ENCODE results near the gene TRPV3. TPM values are rescaled to one million over a fixed set of nuclear protein-coding genes. Genes with fewer than 3 reads are reported as not detected.

Gene TRPV3
- total and polyA plus RNA-seq, 9 of the 15 experiments (the other 6 are each of a cell fraction or from before 2014, with no cell fraction given) = 0.03 to 0.42 (median 0.11) TPM; not detected in 1

DNA sequence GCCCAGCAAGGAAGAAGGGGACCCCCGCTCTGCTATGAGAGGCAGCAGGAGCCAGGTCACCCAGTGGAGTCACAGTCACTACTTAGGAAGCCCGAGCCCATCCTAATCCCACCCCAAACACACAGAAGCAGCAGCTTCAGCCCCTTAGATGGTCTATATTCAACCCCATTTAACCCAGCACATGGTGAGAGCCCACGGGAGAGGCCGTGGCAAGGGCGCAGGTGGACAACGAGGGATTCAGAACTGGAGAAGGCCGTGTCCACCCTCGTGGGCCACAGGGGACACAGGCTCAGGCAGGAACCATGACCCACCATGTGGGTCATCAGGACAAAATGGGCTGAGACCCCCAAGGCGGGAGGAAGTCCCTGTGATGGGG, 1.6 kb upstream of the TRPV3 start (continued):
- TF ChIP-seq, protein P1, sequence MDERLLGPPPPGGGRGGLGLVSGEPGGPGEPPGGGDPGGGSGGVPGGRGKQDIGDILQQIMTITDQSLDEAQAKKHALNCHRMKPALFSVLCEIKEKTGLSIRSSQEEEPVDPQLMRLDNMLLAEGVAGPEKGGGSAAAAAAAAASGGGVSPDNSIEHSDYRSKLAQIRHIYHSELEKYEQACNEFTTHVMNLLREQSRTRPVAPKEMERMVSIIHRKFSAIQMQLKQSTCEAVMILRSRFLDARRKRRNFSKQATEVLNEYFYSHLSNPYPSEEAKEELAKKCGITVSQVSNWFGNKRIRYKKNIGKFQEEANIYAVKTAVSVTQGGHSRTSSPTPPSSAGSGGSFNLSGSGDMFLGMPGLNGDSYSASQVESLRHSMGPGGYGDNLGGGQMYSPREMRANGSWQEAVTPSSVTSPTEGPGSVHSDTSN (CRISPR knock-in tag; IDR thresholded peaks at IDR 0.05; ENCODE audit: low read depth) = no peak
- TF ChIP-seq, protein P1 (tag; conservative IDR thresholded peaks at IDR 0.05; ENCODE audit: low read depth) = no peak
- TF ChIP-seq RBM25 (IDR thresholded peaks at IDR 0.05; ENCODE audit: low read depth, low read length, severe bottlenecking) (no peak), MEF2A (IDR thresholded peaks at IDR 0.05; ENCODE audit: control insufficient read depth, low read depth, low read length) (no peak), RBM15 (IDR thresholded peaks at IDR 0.05; ENCODE audit: insufficient read depth, low read length) (no peak)

DNA sequence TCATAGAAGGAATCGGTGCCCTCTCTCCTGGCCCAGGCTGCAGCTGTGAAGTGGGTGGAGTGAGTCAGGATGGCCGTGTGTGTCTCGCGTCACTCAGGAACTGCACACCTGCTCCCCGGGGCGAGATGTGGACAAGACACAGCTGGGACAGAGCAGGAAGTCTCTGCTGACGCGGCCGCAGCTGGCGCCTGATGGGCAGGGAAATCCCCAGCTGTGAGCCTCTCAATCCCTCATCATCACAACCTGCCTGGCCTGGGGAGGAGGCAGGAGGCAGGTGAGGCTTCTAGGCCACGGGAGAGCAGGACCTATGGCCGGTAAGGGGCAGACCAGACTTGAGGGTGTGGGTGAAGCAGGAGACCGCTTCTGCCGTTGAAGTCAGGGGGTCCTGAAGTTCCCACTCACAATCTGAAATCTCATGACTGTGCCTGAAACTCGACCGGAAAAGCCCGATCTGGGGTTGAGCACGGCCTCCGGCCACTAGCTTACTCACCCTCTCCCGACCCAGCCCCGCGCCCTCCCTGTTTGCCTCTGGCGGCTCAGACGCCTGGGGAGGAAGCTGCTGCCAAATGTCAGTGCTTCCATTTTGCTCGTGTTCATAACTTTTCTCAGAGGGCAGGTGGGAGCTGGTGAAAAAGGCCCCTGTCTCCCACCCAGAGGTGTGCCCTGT, 1.1 kb upstream of the TRPV3 start:
- ChIA-PET POLR2A (no interaction called here), CTCF (ENCODE audit: low intra/inter-chr PET ratio) (no interaction called here)
- H3K4me2 ChIP-seq (ENCODE audit: insufficient read depth, low read length) = no peak overlapping the region
- peaks cover 11 to 24% of the 10 kb centered on the region in 2 experiments for H3K4me1 ChIP-seq (replicated peaks in 1 of 2; ENCODE audit: control insufficient read depth in 2 of 2, insufficient read depth in 2 of 2, low read length in 2 of 2)
- no peaks in the 10 kb centered on the region for H3K79me2 ChIP-seq (ENCODE audit: control insufficient read depth, insufficient read depth, low read length)
- BruUV-seq (replicated peaks) = no TSS peak
- H3K4me3 ChIP-seq = no peak overlapping the region
- peaks cover 0 to 17% of the 10 kb centered on the region in 2 experiments; a peak in 2 of 5 replicates for H3K27me3 ChIP-seq (ENCODE audit: control insufficient read depth in 2 of 2, insufficient read depth in 2 of 2, low read length in 2 of 2)
- in situ Hi-C loops (cut with MboI) = no loop called here
- no peaks in the 10 kb centered on the region for H3K9me3 ChIP-seq (replicated peaks; ENCODE audit: control insufficient read depth, insufficient read depth, low read depth, low read length)
- ATAC-seq (no peak), DNase-seq (ENCODE audit: extremely low read depth in 1 of 4, low spot score in 3 of 4) (no peak), FAIRE-seq (no peak)
- 29% methylated on average over 16 of the region's 25 CpGs for WGBS (ENCODE audit: insufficient coverage, low coverage, missing lambda C conversion rate)
- H3K9ac ChIP-seq (ENCODE audit: insufficient read depth in 1 of 2, low read depth in 2 of 2, low read length in 2 of 2) = no peak overlapping the region; a peak in 1 of 4 replicates
- intact Hi-C loops (cut with micrococcal nuclease) = no loop called here
- peak overlapping the region; percentile 65; the same call in 1 of the 2 replicates for H2AFZ ChIP-seq (ENCODE audit: low read depth, low read length)
- H3K27ac ChIP-seq (ENCODE audit: extremely low read depth, low read depth, low read length) = no peak overlapping the region
- H3K9me1 ChIP-seq (ENCODE audit: control insufficient read depth, insufficient read depth, low read length) = peaks cover 4% of the 10 kb centered on the region
- no peaks in the 10 kb centered on the region; the same call in 1 of the 2 replicates for H4K20me1 ChIP-seq (replicated peaks; ENCODE audit: control insufficient read depth, insufficient read depth, low read length)
- no peaks in the 10 kb centered on the region for H3K36me3 ChIP-seq (ENCODE audit: control insufficient read depth, insufficient read depth, low read length)
- TF ChIP-seq, protein P2, sequence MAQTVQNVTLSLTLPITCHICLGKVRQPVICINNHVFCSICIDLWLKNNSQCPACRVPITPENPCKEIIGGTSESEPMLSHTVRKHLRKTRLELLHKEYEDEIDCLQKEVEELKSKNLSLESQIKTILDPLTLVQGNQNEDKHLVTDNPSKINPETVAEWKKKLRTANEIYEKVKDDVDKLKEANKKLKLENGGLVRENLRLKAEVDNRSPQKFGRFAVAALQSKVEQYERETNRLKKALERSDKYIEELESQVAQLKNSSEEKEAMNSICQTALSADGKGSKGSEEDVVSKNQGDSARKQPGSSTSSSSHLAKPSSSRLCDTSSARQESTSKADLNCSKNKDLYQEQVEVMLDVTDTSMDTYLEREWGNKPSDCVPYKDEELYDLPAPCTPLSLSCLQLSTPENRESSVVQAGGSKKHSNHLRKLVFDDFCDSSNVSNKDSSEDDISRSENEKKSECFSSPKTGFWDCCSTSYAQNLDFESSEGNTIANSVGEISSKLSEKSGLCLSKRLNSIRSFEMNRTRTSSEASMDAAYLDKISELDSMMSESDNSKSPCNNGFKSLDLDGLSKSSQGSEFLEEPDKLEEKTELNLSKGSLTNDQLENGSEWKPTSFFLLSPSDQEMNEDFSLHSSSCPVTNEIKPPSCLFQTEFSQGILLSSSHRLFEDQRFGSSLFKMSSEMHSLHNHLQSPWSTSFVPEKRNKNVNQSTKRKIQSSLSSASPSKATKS (CRISPR knock-in tag; IDR thresholded peaks at IDR 0.05) = no peak
- TF ChIP-seq BDP1 (IDR thresholded peaks at IDR 0.05; ENCODE audit: insufficient read depth, insufficient read length) = no peak
- no peak for TF ChIP-seq TCFL5 (CRISPR knock-in tag; conservative IDR thresholded peaks at IDR 0.05)
- no peak for TF ChIP-seq ARNT (IDR thresholded peaks at IDR 0.05)
- no peak for TF ChIP-seq HNRNPH1 (optimal IDR thresholded peaks at IDR 0.05; ENCODE audit: low read depth, low read length)
- no peak for TF ChIP-seq ZNF316 (IDR thresholded peaks at IDR 0.05)
- no peak for TF ChIP-seq ZNF3 (CRISPR knock-in tag; IDR thresholded peaks at IDR 0.05)
- no peak for TF ChIP-seq KLF6 (CRISPR knock-in tag; IDR thresholded peaks at IDR 0.05; ENCODE audit: borderline replicate concordance)
- TF ChIP-seq, protein P3, sequence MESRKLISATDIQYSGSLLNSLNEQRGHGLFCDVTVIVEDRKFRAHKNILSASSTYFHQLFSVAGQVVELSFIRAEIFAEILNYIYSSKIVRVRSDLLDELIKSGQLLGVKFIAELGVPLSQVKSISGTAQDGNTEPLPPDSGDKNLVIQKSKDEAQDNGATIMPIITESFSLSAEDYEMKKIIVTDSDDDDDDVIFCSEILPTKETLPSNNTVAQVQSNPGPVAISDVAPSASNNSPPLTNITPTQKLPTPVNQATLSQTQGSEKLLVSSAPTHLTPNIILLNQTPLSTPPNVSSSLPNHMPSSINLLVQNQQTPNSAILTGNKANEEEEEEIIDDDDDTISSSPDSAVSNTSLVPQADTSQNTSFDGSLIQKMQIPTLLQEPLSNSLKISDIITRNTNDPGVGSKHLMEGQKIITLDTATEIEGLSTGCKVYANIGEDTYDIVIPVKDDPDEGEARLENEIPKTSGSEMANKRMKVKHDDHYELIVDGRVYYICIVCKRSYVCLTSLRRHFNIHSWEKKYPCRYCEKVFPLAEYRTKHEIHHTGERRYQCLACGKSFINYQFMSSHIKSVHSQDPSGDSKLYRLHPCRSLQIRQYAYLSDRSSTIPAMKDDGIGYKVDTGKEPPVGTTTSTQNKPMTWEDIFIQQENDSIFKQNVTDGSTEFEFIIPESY (CRISPR knock-in tag; IDR thresholded peaks at IDR 0.05) = peak; percentile 66; the same call in 1 of the 2 replicates
- TF ChIP-seq STAT5B (CRISPR knock-in tag; IDR thresholded peaks at IDR 0.05) = no peak
